Glutamatergic neuron (in vitro differentiated cells): ENCODE measurements around the gene JPH2. TPM values are rescaled to one million over a fixed set of nuclear protein-coding genes. Genes with fewer than 3 reads are reported as not detected.

Source experiments
- DNase-seq: peaks from one replicate; pipeline ENCODE4 v3.0.0; 2022
- H3K27ac Mint-ChIP-seq: one replicate; pipeline ENCODE4 v1.8.0; 2020; ENCODE audit warnings: mild to moderate bottlenecking, mixed read lengths, inconsistent platforms; ENCODE audit not compliant: unreplicated experiment
- H3K27me3 Mint-ChIP-seq: one replicate; pipeline ENCODE4 v1.8.0; 2020; ENCODE audit warnings: mild to moderate bottlenecking, moderate library complexity, mixed read lengths, inconsistent platforms; ENCODE audit not compliant: unreplicated experiment
- H3K36me3 Mint-ChIP-seq: one replicate; pipeline ENCODE4 v1.8.0; 2020; ENCODE audit warnings: mild to moderate bottlenecking, mixed read lengths, inconsistent platforms; ENCODE audit not compliant: unreplicated experiment
- H3K4me1 Mint-ChIP-seq: one replicate; pipeline ENCODE4 v1.8.0; 2020; ENCODE audit warnings: mild to moderate bottlenecking, low read depth, mixed read lengths, inconsistent platforms; ENCODE audit not compliant: unreplicated experiment
- H3K4me3 Mint-ChIP-seq: one replicate; pipeline ENCODE4 v1.8.0; 2020; ENCODE audit warnings: mild to moderate bottlenecking, mixed read lengths, inconsistent platforms; ENCODE audit not compliant: unreplicated experiment
- H3K9me3 Mint-ChIP-seq: one replicate; pipeline ENCODE4 v1.8.0; 2020; ENCODE audit warnings: mild to moderate bottlenecking, moderate library complexity, mixed read lengths, inconsistent platforms; ENCODE audit not compliant: unreplicated experiment
- total RNA-seq: library from RNA; stranded (reverse); fragmentation: NEBNext Ultra II Directional; extraction: Animal tissue kit (Norgen Biotek cat#: 25700); gene quantifications from one replicate; pipeline ENCODE4 v1.2.1, GENCODE V29; 2021; ENCODE audit not compliant: unreplicated experiment
- TF ChIP-seq, protein P1 (sequence below): fragments of 200-600 bp; sonication (generic); IDR thresholded peaks from one replicate; pipeline ENCODE4 v1.5.0; 2021; ENCODE audit not compliant: partially characterized antibody, unreplicated experiment

Gene JPH2
- total RNA-seq, 1 donor from 2014 or later, result 0.07 TPM

DNA sequence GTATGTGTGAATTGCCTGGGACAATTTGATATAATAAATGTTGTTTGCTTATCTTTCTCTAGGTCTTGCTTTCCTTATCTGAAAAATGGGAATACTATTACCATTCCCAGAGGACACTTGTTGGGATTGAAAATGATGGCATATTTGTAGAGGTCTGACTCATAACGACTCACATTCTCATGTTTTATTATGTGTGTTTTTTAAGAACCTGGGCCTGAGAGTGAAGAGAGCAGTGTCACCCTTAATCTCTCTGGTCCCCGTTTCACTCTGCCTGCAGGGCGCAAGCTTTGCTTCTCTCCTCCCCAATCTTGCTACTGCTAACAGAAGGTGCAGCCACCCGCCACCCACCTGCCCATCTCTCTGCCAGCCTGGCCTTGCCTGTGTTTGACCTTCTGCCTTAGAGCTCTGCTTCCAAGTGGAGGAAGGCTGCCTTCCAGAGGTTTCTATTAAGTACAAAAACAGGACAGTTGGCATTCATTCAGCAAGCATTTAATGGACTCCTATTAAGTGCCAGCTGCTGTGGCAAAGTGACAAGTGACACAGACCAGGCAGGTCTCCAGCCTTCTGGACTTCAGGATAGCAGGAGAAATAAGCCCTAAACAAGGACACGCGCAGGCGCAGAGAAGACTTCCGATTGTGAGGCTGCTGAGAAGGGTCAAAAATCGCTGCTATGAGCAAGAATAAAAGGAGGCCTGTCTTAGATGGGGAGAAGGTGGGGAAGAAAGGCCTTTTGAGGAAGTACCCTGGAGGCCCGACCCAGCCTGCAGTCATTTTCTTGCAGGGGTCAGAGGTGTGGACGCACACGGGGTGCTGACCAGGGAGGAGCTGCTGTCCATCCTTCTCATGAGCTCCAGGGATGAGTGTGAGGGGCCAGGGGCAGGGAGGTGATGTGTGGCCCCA, 112.5 kb downstream of the JPH2 start:
- Mint-ChIP-seq H3K4me1 (no peaks in the 10 kb centered on the region), H3K27me3 (peaks cover 3% of the 10 kb centered on the region), H3K27ac (no peak overlapping the region), H3K4me3 (no peak overlapping the region), H3K36me3 (no peaks in the 10 kb centered on the region), H3K9me3 (no peaks in the 10 kb centered on the region)
- no peak for DNase-seq
- TF ChIP-seq, protein P1, sequence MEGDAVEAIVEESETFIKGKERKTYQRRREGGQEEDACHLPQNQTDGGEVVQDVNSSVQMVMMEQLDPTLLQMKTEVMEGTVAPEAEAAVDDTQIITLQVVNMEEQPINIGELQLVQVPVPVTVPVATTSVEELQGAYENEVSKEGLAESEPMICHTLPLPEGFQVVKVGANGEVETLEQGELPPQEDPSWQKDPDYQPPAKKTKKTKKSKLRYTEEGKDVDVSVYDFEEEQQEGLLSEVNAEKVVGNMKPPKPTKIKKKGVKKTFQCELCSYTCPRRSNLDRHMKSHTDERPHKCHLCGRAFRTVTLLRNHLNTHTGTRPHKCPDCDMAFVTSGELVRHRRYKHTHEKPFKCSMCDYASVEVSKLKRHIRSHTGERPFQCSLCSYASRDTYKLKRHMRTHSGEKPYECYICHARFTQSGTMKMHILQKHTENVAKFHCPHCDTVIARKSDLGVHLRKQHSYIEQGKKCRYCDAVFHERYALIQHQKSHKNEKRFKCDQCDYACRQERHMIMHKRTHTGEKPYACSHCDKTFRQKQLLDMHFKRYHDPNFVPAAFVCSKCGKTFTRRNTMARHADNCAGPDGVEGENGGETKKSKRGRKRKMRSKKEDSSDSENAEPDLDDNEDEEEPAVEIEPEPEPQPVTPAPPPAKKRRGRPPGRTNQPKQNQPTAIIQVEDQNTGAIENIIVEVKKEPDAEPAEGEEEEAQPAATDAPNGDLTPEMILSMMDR, result no peak

DNA sequence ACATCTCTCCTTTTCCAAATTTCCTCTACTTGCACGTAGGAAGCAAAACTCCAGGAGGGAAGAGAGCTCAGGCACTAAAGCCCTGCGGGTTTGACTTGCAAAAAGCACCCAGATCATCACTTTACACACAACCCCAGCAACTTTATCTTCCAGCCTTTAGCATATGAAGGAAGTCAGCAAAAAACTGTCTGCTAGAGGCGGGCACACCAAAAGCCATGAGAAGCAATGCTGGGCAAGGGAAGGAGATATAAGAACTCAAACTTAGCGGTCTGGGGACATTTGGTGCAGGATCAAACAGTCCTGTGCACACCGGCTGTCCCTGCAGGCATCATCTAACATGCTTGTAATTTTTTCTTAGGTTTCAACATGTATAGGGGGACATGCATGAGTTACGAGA, 113.3 kb downstream of the JPH2 start:
- Mint-ChIP-seq H3K27ac (no peak overlapping the region), H3K36me3 (no peaks in the 10 kb centered on the region), H3K4me3 (no peak overlapping the region), H3K4me1 (no peaks in the 10 kb centered on the region), H3K27me3 (peaks cover 3% of the 10 kb centered on the region), H3K9me3 (no peaks in the 10 kb centered on the region)
- TF ChIP-seq, protein P1, result no peak
- DNase-seq, result no peak

DNA sequence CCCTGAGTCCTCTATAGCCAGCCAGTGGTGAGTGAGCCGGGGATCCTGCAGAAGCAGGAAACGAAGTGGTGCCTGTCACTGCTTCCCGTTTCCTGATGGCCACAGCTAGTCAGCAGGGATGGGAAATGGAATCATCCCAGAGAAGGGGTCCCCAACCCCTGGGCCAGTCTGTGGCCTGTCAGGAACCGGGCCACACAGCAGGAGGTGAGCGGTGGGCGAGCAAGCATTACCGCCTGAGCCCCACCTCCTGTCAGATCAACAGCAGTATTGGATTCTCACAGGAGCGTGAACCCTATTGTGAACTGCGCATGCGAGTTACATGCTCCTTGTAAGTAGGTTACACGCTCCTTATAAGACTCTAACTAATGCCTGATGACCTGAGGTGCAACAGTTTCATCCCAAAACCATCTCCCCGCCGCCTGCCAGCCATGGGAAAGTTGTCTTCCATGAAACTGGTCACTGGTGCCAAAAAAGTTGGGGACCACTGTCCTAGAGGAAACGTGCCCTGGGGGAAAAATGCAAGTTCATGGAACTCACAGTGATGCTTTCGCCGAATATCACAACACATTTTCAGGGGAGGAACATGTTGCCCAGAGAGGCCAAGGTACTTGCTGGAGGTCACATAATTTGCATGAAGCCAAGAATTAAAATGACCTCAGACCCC, 113.8 kb downstream of the JPH2 start:
- no peak for DNase-seq
- Mint-ChIP-seq H3K27me3 (peaks cover 3% of the 10 kb centered on the region), H3K4me1 (no peaks in the 10 kb centered on the region), H3K4me3 (no peak overlapping the region), H3K36me3 (no peaks in the 10 kb centered on the region), H3K9me3 (no peaks in the 10 kb centered on the region), H3K27ac (no peak overlapping the region)
- TF ChIP-seq, protein P1, result no peak

DNA sequence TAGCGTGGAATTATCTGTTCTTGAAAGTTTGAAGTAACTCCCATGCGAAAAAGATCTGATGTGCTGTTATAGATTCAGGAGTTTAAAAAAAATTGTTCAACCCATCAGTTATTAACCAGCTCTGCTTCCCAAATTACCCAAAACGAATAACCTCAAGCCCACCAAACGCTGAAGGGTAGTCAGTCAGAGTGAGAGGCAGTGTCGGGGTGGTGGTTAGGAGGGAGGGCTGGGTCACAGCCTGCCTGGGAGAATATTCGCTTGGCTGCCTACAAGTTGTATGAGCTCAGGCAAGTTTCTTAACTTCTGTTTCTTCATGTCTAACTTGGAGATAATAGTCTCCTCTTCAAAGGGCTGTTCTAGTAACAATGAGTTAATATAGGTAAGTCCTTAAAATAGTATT, 114.6 kb downstream of the JPH2 start:
- no peaks in the 10 kb centered on the region for H3K9me3 Mint-ChIP-seq
- H3K36me3 Mint-ChIP-seq, result no peaks in the 10 kb centered on the region
- TF ChIP-seq, protein P1, result no peak

More for the DNA sequence above, 114.6 kb downstream of the JPH2 start:
- no peak overlapping the region for H3K4me3 Mint-ChIP-seq
- DNase-seq, result no peak
- H3K4me1 Mint-ChIP-seq, result no peaks in the 10 kb centered on the region
- H3K27ac Mint-ChIP-seq, result no peak overlapping the region
- peaks cover 3% of the 10 kb centered on the region for H3K27me3 Mint-ChIP-seq
